Placental epithelial cell (primary cell): ENCODE data around the gene OR5AC2. TPM values are rescaled to one million over a fixed set of nuclear protein-coding genes. Genes with fewer than 3 reads are reported as not detected.

Experiments used
- total RNA-seq: library from RNA; depleted of rRNA; stranded (reverse); fragments of >200 nt; gene quantifications from 2 replicates; pipeline ENCODE4 v1.2.3, GENCODE V29; 2012

The OR5AC2 gene, protein sequence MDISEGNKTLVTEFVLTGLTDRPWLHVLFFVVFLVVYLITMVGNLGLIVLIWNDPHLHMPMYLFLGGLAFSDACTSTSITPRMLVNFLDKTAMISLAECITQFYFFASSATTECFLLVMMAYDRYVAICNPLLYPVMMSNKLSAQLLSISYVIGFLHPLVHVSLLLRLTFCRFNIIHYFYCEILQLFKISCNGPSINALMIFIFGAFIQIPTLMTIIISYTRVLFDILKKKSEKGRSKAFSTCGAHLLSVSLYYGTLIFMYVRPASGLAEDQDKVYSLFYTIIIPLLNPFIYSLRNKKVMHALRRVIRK
- not detected in 2 replicates for total RNA-seq

GRCh38 chr3:98086873-98087272, at the start of gene OR5AC2:
OR5AC2 (plus strand) TSS chr3:98087173; CDS start chr3:98087173, 0 bp downstream.

DNA sequence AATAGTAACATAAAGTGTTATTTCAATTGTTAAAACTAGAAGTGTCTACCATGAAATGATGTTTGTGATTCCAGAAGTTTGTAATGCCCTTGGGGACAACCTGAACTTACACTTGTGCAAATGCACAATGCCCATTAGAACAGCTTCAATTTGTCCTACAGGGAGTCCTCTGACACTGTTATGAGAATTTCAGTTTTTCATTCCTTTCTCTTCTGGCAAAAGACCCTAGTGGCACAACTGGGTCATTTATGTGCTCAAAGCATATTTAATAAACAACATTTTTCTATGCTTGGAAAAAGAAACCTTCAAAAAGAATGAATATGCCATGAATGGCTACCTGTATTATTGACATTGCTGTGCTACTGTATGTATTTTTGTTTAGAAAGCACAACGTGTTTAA, 43.4 kb downstream of the OR5AC2 start, which contains the start of gene OR5H1:
Gene OR5H1, plus strand, starts transcription at position 301 of the 400 bp plus-strand sequence. CDS start 1,977 bp downstream, outside the sequence.

Other genes with a start within 250 kb of the OR5AC2 start
- gene RIOX2, start 114.7 kb upstream of the OR5AC2 start, total RNA-seq = 52.2 and 67.3 TPM in 2 replicates
- gene GABRR3, start 51.9 kb upstream of the OR5AC2 start, total RNA-seq = not detected in 2 replicates
- not detected in 2 replicates for gene OR5H1, start 43.5 kb downstream of the OR5AC2 start, total RNA-seq
- not detected in 2 replicates for gene OR5H14, start 60.3 kb downstream of the OR5AC2 start, total RNA-seq
- gene OR5H15, start 79.5 kb downstream of the OR5AC2 start, total RNA-seq = not detected in 2 replicates
- not detected in 2 replicates for gene OR5H6, start 177.1 kb downstream of the OR5AC2 start, total RNA-seq
- gene OR5H2, start 195.3 kb downstream of the OR5AC2 start, total RNA-seq = not detected in 2 replicates